CD4-positive, alpha-beta memory T cell (primary cell): ENCODE measurements around the gene HDAC4. TPM values are rescaled to one million over a fixed set of nuclear protein-coding genes. Genes with fewer than 3 reads are reported as not detected.

ENCODE experiments used
- CTCF ChIA-PET: fragments of 350-600 bp; sonication (Branson Sonifier 250); formaldehyde crosslinking; loops from one replicate; lab custom pipeline; 2021; ENCODE audit warnings: inconsistent platforms; ENCODE audit not compliant: partially characterized antibody; lab: Charles Lee
- POLR2A ChIA-PET: fragments of 350-600 bp; sonication (Branson Sonifier 250); formaldehyde crosslinking; loops from one replicate; lab custom pipeline; 2021; ENCODE audit not compliant: partially characterized antibody; lab: Charles Lee
- DNase-seq, 5 donors: peaks; one replicate each; pipeline versions ENCODE4 v3.0.0 to v3.0.0-alpha.2; 2020 to 2022; ENCODE audit warnings: mixed read lengths in 1 of 5
- H3K27ac ChIP-seq: one replicate; pipeline ENCODE4 v1.7.0; 2013; ENCODE audit warnings: low read depth, low read length
- H3K27me3 ChIP-seq: 2 replicates; pipeline ENCODE4 v1.7.0; 2013; ENCODE audit warnings: mild to moderate bottlenecking, low read length, moderate library complexity; ENCODE audit not compliant: insufficient read depth
- H3K36me3 ChIP-seq: 2 replicates; pipeline ENCODE4 v1.7.0; 2013; ENCODE audit warnings: mild to moderate bottlenecking, low read length, moderate library complexity; ENCODE audit not compliant: insufficient read depth
- H3K4me1 ChIP-seq: 2 replicates; pipeline ENCODE4 v1.7.0; 2013; ENCODE audit warnings: mild to moderate bottlenecking, low read length, moderate library complexity; ENCODE audit not compliant: insufficient read depth
- H3K4me3 ChIP-seq, 2 donors: one replicate each; pipeline ENCODE4 v1.7.0; 2013; ENCODE audit warnings: low read length in 2 of 2, mild to moderate bottlenecking in 1 of 2
- H3K9me3 ChIP-seq, 2 donors: one replicate each; pipeline ENCODE4 v1.7.0; 2013; ENCODE audit warnings: low read length in 2 of 2, control low read depth in 1 of 2; ENCODE audit not compliant: control insufficient read depth in 1 of 2
- H3K27ac Mint-ChIP-seq, 7 donors: one replicate each; pipeline ENCODE4 v1.8.0; 2020 to 2021; ENCODE audit warnings: mixed read lengths in 7 of 7, mild to moderate bottlenecking in 6 of 7, inconsistent platforms in 3 of 7, moderate library complexity in 3 of 7
- H3K27me3 Mint-ChIP-seq, 2 donors: one replicate each; pipeline ENCODE4 v1.8.0; 2020 to 2021; ENCODE audit warnings: mixed read lengths in 2 of 2
- H3K36me3 Mint-ChIP-seq, 2 donors: one replicate each; pipeline ENCODE4 v1.8.0; 2020 to 2021; ENCODE audit warnings: mixed read lengths in 2 of 2, inconsistent platforms in 1 of 2, mild to moderate bottlenecking in 1 of 2
- H3K4me1 Mint-ChIP-seq, 4 donors: one replicate each; pipeline ENCODE4 v1.8.0; 2020 to 2021; ENCODE audit warnings: mixed read lengths in 4 of 4, mild to moderate bottlenecking in 1 of 4
- H3K4me3 Mint-ChIP-seq, 8 donors: one replicate each; pipeline ENCODE4 v1.8.0; 2020 to 2021; ENCODE audit warnings: mixed read lengths in 8 of 8, mild to moderate bottlenecking in 7 of 8, moderate library complexity in 6 of 8, inconsistent platforms in 3 of 8
- H3K9me3 Mint-ChIP-seq, 8 donors: one replicate each; pipeline ENCODE4 v1.8.0; 2020 to 2021; ENCODE audit warnings: mixed read lengths in 8 of 8, mild to moderate bottlenecking in 5 of 8, inconsistent platforms in 3 of 8, moderate library complexity in 1 of 8
- intact Hi-C: fragments of 100-400 bp; cut with micrococcal nuclease; formaldehyde crosslinking; loops from one replicate; pipeline ENCODE4 v1.15.1; 2023
- polyA plus RNA-seq, 2 donors: library from polyadenylated mRNA; unstranded; fragments of 300-500 nt; fragmentation: Illumina TruSeq; gene quantifications; one replicate each; pipeline ENCODE4 v1.2.3, GENCODE V29; 2021
- total RNA-seq, 2 experiments: library from RNA; stranded (reverse); gene quantifications; one replicate each; pipeline ENCODE4 v1.2.3, GENCODE V29; 2021

Gene HDAC4
- total and polyA plus RNA-seq, 4 experiments from 2014 or later = 1.4 to 59.7 (median 30.4) TPM

DNA sequence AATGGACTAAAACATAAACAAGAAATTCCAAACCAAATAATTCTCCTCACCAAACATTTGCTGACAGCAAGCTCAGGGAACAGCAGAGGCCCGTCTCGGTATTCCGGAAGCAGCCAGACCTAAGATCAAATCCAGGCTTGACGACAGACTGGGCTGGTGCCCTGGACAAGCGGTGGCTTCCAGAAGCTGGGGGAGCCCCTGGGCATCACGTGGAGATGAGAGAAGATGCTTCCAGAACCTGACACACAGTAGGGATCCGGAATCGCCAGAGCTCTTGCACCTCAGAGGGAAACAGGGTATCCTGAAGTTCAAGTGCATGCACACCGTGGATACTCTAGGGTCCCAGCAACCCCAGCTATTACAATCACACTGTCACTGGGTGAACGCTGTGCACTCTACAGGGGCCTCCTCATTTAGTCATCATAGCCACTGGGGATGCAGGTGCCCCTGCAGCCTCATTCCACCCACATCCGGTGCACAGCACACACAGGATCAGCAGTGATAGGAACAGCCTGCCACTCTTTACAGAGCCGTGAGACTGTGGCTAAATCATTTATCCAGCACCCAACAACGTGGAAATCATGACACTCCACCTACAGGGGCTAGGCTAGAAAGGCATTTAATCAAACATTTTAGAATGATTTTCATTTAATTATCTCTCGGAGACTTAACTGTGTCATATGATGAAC, 102.6 kb downstream of the HDAC4 start:
- H3K27me3 ChIP-seq = no peaks in the 10 kb centered on the region
- peaks cover 61% of the 10 kb centered on the region for H3K4me1 ChIP-seq
- H3K27ac Mint-ChIP-seq = peak overlapping the region; percentile 92 to 98 (median 95)
- peaks cover 36 to 79% (median 57%) of the 10 kb centered on the region in 4 donors for H3K4me1 Mint-ChIP-seq
- no peaks in the 10 kb centered on the region for H3K36me3 ChIP-seq
- ChIA-PET CTCF (interaction anchor here (0.7 to 13.5 kb wide), 8 partner anchors 9 to 154 kb away, joined by 3 to 196 read pairs (median 3); no protein-coding TSS in a partner anchor), POLR2A (interaction anchor here (0.5 to 9.3 kb wide), 16 partner anchors 9 to 103 kb away, joined by 3 to 109 read pairs (median 6); partner anchors contain the start of gene HDAC4)
- DNase-seq = peak; percentile 75 to 94 (median 83)
- H3K36me3 Mint-ChIP-seq = peaks cover 0 to 8% of the 10 kb centered on the region in 2 donors
- H3K9me3 Mint-ChIP-seq = peaks cover 0 to 2% (median 0%) of the 10 kb centered on the region in 8 donors
- H3K4me3 Mint-ChIP-seq = peak overlapping the region; percentile 86 to 92 (median 90)
- intact Hi-C loops = loop anchor here (1.0 to 10.0 kb wide), 9 partner anchors 9 to 584 kb away; partner anchors contain the start of gene HDAC4
- no peaks in the 10 kb centered on the region for H3K27me3 Mint-ChIP-seq
- H3K27ac ChIP-seq = peak overlapping the region; percentile 64
- no peaks in the 10 kb centered on the region for H3K9me3 ChIP-seq
- H3K4me3 ChIP-seq = peak overlapping the region; percentile 56 to 58

DNA sequence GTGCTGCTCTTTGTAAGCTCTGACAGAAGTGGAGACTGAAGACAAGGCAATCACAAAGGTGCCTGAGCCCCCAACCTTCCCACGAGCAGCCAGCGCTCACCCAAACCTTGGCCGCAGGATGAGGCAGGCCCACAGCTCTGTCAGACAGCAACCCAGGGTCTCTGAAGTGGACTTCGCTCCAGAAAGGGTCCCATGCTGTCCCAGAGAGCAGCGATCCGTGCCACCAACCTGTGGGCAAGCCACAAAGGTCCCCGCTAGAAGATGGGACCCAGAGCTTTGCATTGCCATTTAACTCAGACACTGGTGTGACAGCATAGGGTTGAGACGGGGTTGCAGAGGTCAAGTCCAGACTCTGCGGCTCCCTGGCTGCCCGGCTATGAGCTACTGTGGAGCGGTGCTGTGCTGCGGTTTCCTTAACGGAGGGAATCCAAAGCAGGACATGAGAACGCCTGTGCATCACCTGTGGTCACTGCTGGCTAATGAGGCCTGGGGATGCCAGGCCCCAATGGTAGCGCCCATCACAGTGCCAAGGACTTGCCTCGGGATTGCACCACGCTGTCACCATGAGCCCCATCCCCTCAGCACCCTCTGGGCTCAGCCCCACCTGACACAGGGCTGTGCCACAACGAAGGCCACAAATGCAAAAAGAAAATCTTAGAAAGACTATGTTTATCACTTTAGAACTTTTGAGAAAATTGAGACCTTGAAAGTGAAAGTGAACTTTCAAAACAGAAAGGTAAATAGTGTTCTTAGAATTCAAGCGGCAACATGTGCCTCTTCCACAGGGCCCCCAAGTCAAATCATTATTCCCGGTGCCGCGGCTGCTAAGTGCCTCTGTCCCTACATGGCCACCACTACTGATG, 103.4 kb downstream of the HDAC4 start:
- H3K4me1 Mint-ChIP-seq = peaks cover 39 to 78% (median 61%) of the 10 kb centered on the region in 4 donors
- peak in 1 of 5 donors; percentile 29 for DNase-seq
- ChIA-PET CTCF (interaction anchor here (0.8 to 13.5 kb wide), 6 partner anchors 9 to 153 kb away, joined by 3 to 196 read pairs (median 4); no protein-coding TSS in a partner anchor), POLR2A (interaction anchor here (0.5 to 9.3 kb wide), 16 partner anchors 8 to 104 kb away, joined by 3 to 109 read pairs (median 6); partner anchors contain the start of gene HDAC4)
- H3K4me3 Mint-ChIP-seq = peak overlapping the region; percentile 86 to 92 (median 90)
- Histone ChIP-seq H3K27ac (peak overlapping the region; percentile 64), H3K27me3 (no peaks in the 10 kb centered on the region), H3K9me3 (no peaks in the 10 kb centered on the region), H3K36me3 (no peaks in the 10 kb centered on the region), H3K4me1 (peaks cover 66% of the 10 kb centered on the region), H3K4me3 (peak overlapping the region; percentile 56 to 58)
- peak overlapping the region; percentile 92 to 98 (median 95) for H3K27ac Mint-ChIP-seq
- peaks cover 0 to 8% of the 10 kb centered on the region in 2 donors for H3K36me3 Mint-ChIP-seq
- no peaks in the 10 kb centered on the region for H3K27me3 Mint-ChIP-seq
- H3K9me3 Mint-ChIP-seq = peaks cover 0 to 2% (median 0%) of the 10 kb centered on the region in 8 donors
- intact Hi-C loops = loop anchor here (1.0 to 10.0 kb wide), 9 partner anchors 8 to 585 kb away; partner anchors contain the start of gene HDAC4

GRCh38 chr2:239296020-239296932, 104.5 kb downstream of the HDAC4 start:
- H3K4me1 ChIP-seq = peaks cover 66% of the 10 kb centered on the region
- peaks cover 0 to 2% (median 0%) of the 10 kb centered on the region in 8 donors for H3K9me3 Mint-ChIP-seq
- CTCF ChIA-PET = interaction anchor here (0.9 to 13.5 kb wide), 5 partner anchors 10 to 152 kb away, joined by 3 to 196 read pairs (median 8); no protein-coding TSS in a partner anchor

DNA sequence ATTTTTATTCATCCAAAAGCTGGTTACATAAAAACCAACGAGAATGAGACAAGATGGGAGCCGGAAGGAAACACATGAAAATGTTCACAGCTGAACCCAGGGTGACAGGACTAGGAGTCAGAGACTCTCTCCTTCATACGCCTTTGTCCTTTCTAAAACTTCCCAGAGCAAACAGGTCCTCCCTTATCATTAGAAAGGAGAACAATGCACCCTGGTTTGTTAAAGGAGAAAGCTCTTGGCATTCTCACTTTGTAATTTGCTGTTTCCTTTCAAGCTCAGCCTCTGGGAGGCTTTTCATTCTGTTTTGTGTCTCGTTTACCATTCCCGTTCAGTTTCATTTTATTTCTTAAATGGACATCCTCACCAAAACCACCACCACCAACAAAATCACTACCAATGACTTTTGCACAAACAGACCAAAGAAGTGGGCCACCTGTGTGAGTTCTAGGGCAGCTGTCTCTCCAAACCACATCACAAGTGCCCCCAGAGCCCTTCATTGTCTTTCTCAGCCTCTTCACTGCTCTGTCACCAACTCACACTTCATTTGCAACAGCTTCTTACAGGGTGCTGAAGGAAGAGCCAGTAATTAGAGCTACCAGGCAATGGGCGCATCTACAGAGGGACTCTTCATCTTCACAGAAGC, 105.3 kb downstream of the HDAC4 start:
- Histone ChIP-seq H3K4me3 (peak overlapping the region; percentile 5 to 42), H3K4me1 (peaks cover 69% of the 10 kb centered on the region), H3K9me3 (no peaks in the 10 kb centered on the region), H3K27me3 (no peaks in the 10 kb centered on the region), H3K36me3 (no peaks in the 10 kb centered on the region), H3K27ac (peak overlapping the region; percentile 27)
- ChIA-PET POLR2A (interaction anchor here (0.8 to 9.3 kb wide), 10 partner anchors 9 to 106 kb away, joined by 3 to 109 read pairs (median 12); partner anchors contain the start of gene HDAC4), CTCF (interaction anchor here (1.4 to 13.5 kb wide), 5 partner anchors 8 to 74 kb away, joined by 3 to 196 read pairs (median 8); no protein-coding TSS in a partner anchor)
- H3K4me1 Mint-ChIP-seq = peaks cover 40 to 81% (median 59%) of the 10 kb centered on the region in 4 donors
- H3K27ac Mint-ChIP-seq = peak overlapping the region; percentile 79 to 94 (median 91)
- H3K4me3 Mint-ChIP-seq = peak overlapping the region; percentile 69 to 93 (median 83)
- intact Hi-C loops = loop anchor here (1.0 to 10.0 kb wide), 2 partner anchors 21 to 109 kb away; partner anchors contain the start of gene HDAC4
- H3K27me3 Mint-ChIP-seq = no peaks in the 10 kb centered on the region
- DNase-seq = peak in 3 of 5 donors; percentile 38 to 44 (median 42)
- H3K9me3 Mint-ChIP-seq = peaks cover 0 to 2% (median 0%) of the 10 kb centered on the region in 8 donors
- H3K36me3 Mint-ChIP-seq = peaks cover 2 to 8% of the 10 kb centered on the region in 2 donors

More at GRCh38 chr2:239296020-239296932, 104.5 kb downstream of the HDAC4 start:
- Histone ChIP-seq H3K27me3 (no peaks in the 10 kb centered on the region), H3K9me3 (no peaks in the 10 kb centered on the region), H3K36me3 (no peaks in the 10 kb centered on the region), H3K4me3 (peak overlapping the region; percentile 5 to 58), H3K27ac (peak overlapping the region; percentile 27)
- intact Hi-C loops = loop anchor here (10.0 kb wide), 1 partner anchor 109 kb away; the partner anchor contains the start of gene HDAC4
- H3K27ac Mint-ChIP-seq = peak overlapping the region; percentile 79 to 94 (median 91)
- no peaks in the 10 kb centered on the region for H3K27me3 Mint-ChIP-seq
- POLR2A ChIA-PET = interaction anchor here (0.6 to 9.3 kb wide), 12 partner anchors 8 to 301 kb away, joined by 3 to 109 read pairs (median 13); partner anchors contain the start of gene HDAC4
- peak overlapping the region; percentile 69 to 93 (median 83) for H3K4me3 Mint-ChIP-seq
- no peak for DNase-seq
- H3K36me3 Mint-ChIP-seq = peaks cover 0 to 8% of the 10 kb centered on the region in 2 donors
- peaks cover 39 to 73% (median 57%) of the 10 kb centered on the region in 4 donors for H3K4me1 Mint-ChIP-seq

- Histone ChIP-seq H3K27me3 (no peaks in the 10 kb centered on the region), H3K9me3 (no peaks in the 10 kb centered on the region), H3K27ac (peak overlapping the region; percentile 7), H3K4me1 (peaks cover 78% of the 10 kb centered on the region), H3K36me3 (no peaks in the 10 kb centered on the region), H3K4me3 (no peak overlapping the region)
- no peak for DNase-seq
- ChIA-PET POLR2A (interaction anchor here (1.2 to 9.3 kb wide), 8 partner anchors 9 to 107 kb away, joined by 4 to 109 read pairs (median 14); partner anchors contain the start of gene HDAC4), CTCF (interaction anchor here (0.8 to 13.5 kb wide), 5 partner anchors 8 to 102 kb away, joined by 3 to 196 read pairs (median 8); no protein-coding TSS in a partner anchor)
- H3K9me3 Mint-ChIP-seq = peaks cover 0 to 2% (median 0%) of the 10 kb centered on the region in 8 donors
- peaks cover 6 to 8% of the 10 kb centered on the region in 2 donors for H3K36me3 Mint-ChIP-seq
- peak overlapping the region in 7 of 8 donors; percentile 63 to 87 (median 82) for H3K4me3 Mint-ChIP-seq
- intact Hi-C loops = loop anchor here (1.0 to 10.0 kb wide), 2 partner anchors 20 to 110 kb away; partner anchors contain the start of gene HDAC4
- H3K27ac Mint-ChIP-seq = peak overlapping the region; percentile 91 to 98 (median 95)
- no peaks in the 10 kb centered on the region for H3K27me3 Mint-ChIP-seq
- H3K4me1 Mint-ChIP-seq = peaks cover 44 to 84% (median 64%) of the 10 kb centered on the region in 4 donors
These were observed 106.2 kb downstream of the HDAC4 start for GRCh38 chr2:239294571-239295054.
